IPS-15b (cell line): ENCODE results near the gene IRF2.

ENCODE experiments used
- H3K27me3 ChIP-seq: one replicate; pipeline ENCODE4 v1.6.1; 2013; ENCODE audit warnings: low read length; ENCODE audit not compliant: control insufficient read depth, insufficient read depth
- H3K36me3 ChIP-seq: one replicate; pipeline ENCODE4 v1.6.1; 2013; ENCODE audit warnings: low read length; ENCODE audit not compliant: control insufficient read depth, insufficient read depth
- H3K4me1 ChIP-seq: one replicate; pipeline ENCODE4 v1.6.1; 2013; ENCODE audit warnings: mild to moderate bottlenecking, low read length; ENCODE audit not compliant: control insufficient read depth, insufficient read depth
- H3K4me3 ChIP-seq: one replicate; pipeline ENCODE4 v1.5.1; 2013; ENCODE audit warnings: low read depth, low read length
- H3K9ac ChIP-seq: one replicate; pipeline ENCODE4 v1.6.1; 2013; ENCODE audit warnings: low read depth, mild to moderate bottlenecking, low read length
- H3K9me3 ChIP-seq: one replicate; pipeline ENCODE4 v1.6.1; 2013; ENCODE audit warnings: mild to moderate bottlenecking, low read length; ENCODE audit not compliant: control insufficient read depth, insufficient read depth

IRF2 gene

GRCh38 chr4:184457535-184458249 lies 16.7 kb downstream of the IRF2 start:
- peaks cover 21% of the 10 kb centered on the region for H3K4me1 ChIP-seq
- H3K9me3 ChIP-seq, result no peaks in the 10 kb centered on the region
- H3K27me3 ChIP-seq, result no peaks in the 10 kb centered on the region
- no peak overlapping the region for H3K4me3 ChIP-seq
- H3K9ac ChIP-seq, result no peak overlapping the region
- H3K36me3 ChIP-seq, result no peaks in the 10 kb centered on the region

- H3K9ac ChIP-seq, result no peak overlapping the region
- no peak overlapping the region for H3K4me3 ChIP-seq
- no peaks in the 10 kb centered on the region for H3K9me3 ChIP-seq
- peaks cover 13% of the 10 kb centered on the region for H3K4me1 ChIP-seq
- H3K36me3 ChIP-seq, result no peaks in the 10 kb centered on the region
- H3K27me3 ChIP-seq, result no peaks in the 10 kb centered on the region
Observed at GRCh38 chr4:184456337-184456736, 18.0 kb downstream of the IRF2 start.

GRCh38 chr4:184455299-184455698 lies 19.1 kb downstream of the IRF2 start:
- Histone ChIP-seq H3K4me3 (no peak overlapping the region), H3K27me3 (no peaks in the 10 kb centered on the region), H3K4me1 (peaks cover 13% of the 10 kb centered on the region), H3K9me3 (no peaks in the 10 kb centered on the region), H3K9ac (no peak overlapping the region), H3K36me3 (no peaks in the 10 kb centered on the region)

GRCh38 chr4:184453365-184454160 lies 20.8 kb downstream of the IRF2 start:
- H3K27me3 ChIP-seq, result no peaks in the 10 kb centered on the region
- peaks cover 17% of the 10 kb centered on the region for H3K4me1 ChIP-seq
- H3K36me3 ChIP-seq, result no peaks in the 10 kb centered on the region
- no peak overlapping the region for H3K4me3 ChIP-seq
- no peak overlapping the region for H3K9ac ChIP-seq
- no peaks in the 10 kb centered on the region for H3K9me3 ChIP-seq

- H3K27me3 ChIP-seq, result no peaks in the 10 kb centered on the region
- H3K9ac ChIP-seq, result no peak overlapping the region
- H3K36me3 ChIP-seq, result no peaks in the 10 kb centered on the region
- peaks cover 25% of the 10 kb centered on the region for H3K4me1 ChIP-seq
- no peak overlapping the region for H3K4me3 ChIP-seq
- H3K9me3 ChIP-seq, result no peaks in the 10 kb centered on the region
Observed at GRCh38 chr4:184452740-184453139, 21.6 kb downstream of the IRF2 start.

GRCh38 chr4:184451726-184452125 lies 22.6 kb downstream of the IRF2 start:
- no peak overlapping the region for H3K9ac ChIP-seq
- H3K4me1 ChIP-seq, result peaks cover 25% of the 10 kb centered on the region
- H3K4me3 ChIP-seq, result no peak overlapping the region
- H3K9me3 ChIP-seq, result no peaks in the 10 kb centered on the region
- H3K27me3 ChIP-seq, result no peaks in the 10 kb centered on the region
- no peaks in the 10 kb centered on the region for H3K36me3 ChIP-seq

- H3K4me1 ChIP-seq, result peaks cover 25% of the 10 kb centered on the region
- H3K36me3 ChIP-seq, result no peaks in the 10 kb centered on the region
- H3K4me3 ChIP-seq, result no peak overlapping the region
- no peaks in the 10 kb centered on the region for H3K9me3 ChIP-seq
- H3K9ac ChIP-seq, result no peak overlapping the region
- H3K27me3 ChIP-seq, result no peaks in the 10 kb centered on the region
Observed at GRCh38 chr4:184450743-184451535, 23.4 kb downstream of the IRF2 start.

GRCh38 chr4:184450045-184450444 lies 24.3 kb downstream of the IRF2 start:
- H3K27me3 ChIP-seq, result no peaks in the 10 kb centered on the region
- H3K9me3 ChIP-seq, result no peaks in the 10 kb centered on the region
- H3K4me1 ChIP-seq, result peaks cover 25% of the 10 kb centered on the region
- H3K4me3 ChIP-seq, result no peak overlapping the region
- no peaks in the 10 kb centered on the region for H3K36me3 ChIP-seq
- H3K9ac ChIP-seq, result no peak overlapping the region

GRCh38 chr4:184448821-184449220 lies 25.5 kb downstream of the IRF2 start:
- Histone ChIP-seq H3K4me3 (no peak overlapping the region), H3K9me3 (no peaks in the 10 kb centered on the region), H3K27me3 (no peaks in the 10 kb centered on the region), H3K9ac (no peak overlapping the region), H3K36me3 (no peaks in the 10 kb centered on the region), H3K4me1 (peaks cover 26% of the 10 kb centered on the region)

- Histone ChIP-seq H3K9me3 (no peaks in the 10 kb centered on the region), H3K36me3 (no peaks in the 10 kb centered on the region), H3K4me1 (peaks cover 24% of the 10 kb centered on the region), H3K27me3 (no peaks in the 10 kb centered on the region), H3K4me3 (no peak overlapping the region), H3K9ac (no peak overlapping the region)
Observed at GRCh38 chr4:184448141-184448540, 26.2 kb downstream of the IRF2 start.

- Histone ChIP-seq H3K9ac (no peak overlapping the region), H3K36me3 (no peaks in the 10 kb centered on the region), H3K27me3 (no peaks in the 10 kb centered on the region), H3K4me3 (no peak overlapping the region), H3K9me3 (no peaks in the 10 kb centered on the region), H3K4me1 (peaks cover 24% of the 10 kb centered on the region)
Observed at GRCh38 chr4:184447664-184448063, 26.7 kb downstream of the IRF2 start.
